PC-3 (cell line): ENCODE data around the gene ELMO2.

Source experiments
- CTCF ChIP-seq: fragments of 300-600 bp; sonication (generic); conservative IDR thresholded peaks from 2 replicates; pipeline ENCODE4 v1.5.1; 2017; ENCODE audit warnings: antibody characterized with exemption, low read depth, mild to moderate bottlenecking, low read length
- EZH2 ChIP-seq: fragments of 300-600 bp; sonication (generic); IDR thresholded peaks from one replicate; pipeline ENCODE4 v1.6.1; 2017; ENCODE audit warnings: antibody characterized with exemption, mild to moderate bottlenecking, low read length; ENCODE audit not compliant: unreplicated experiment
- EZH2phosphoT487 ChIP-seq: fragments of 300-600 bp; sonication (generic); IDR thresholded peaks from 2 replicates; pipeline ENCODE4 v1.6.1; 2018; ENCODE audit warnings: mild to moderate bottlenecking, antibody characterized with exemption, low read length, borderline replicate concordance

- TF ChIP-seq CTCF: no peak
- no peak for TF ChIP-seq EZH2phosphoT487
- TF ChIP-seq EZH2: no peak
These were observed 47.1 kb downstream of the ELMO2 start for GRCh38 chr20:46359233-46359751.
